Stimulated activated CD4-positive, alpha-beta T cell treated with anti-CD3 and anti-CD28 coated beads, Interleukin-12 subunit alpha, Interleukin-12 subunit beta, amount 100 ng/mL, for 24 hours (primary cell): Measurements from ENCODE around the gene UNC50.
"Not testable (repeated sequence)": the region's sequence is repeated elsewhere in the genome, so short reads cannot be mapped to it uniquely, and the experiment has no call there.

Experiments used
- DNase-seq, 2 experiments: peaks; one replicate each; pipeline ENCODE4 v3.0.0-alpha.2; 2020; ENCODE audit warnings: low read depth in 2 of 2

The UNC50 gene

DNA sequence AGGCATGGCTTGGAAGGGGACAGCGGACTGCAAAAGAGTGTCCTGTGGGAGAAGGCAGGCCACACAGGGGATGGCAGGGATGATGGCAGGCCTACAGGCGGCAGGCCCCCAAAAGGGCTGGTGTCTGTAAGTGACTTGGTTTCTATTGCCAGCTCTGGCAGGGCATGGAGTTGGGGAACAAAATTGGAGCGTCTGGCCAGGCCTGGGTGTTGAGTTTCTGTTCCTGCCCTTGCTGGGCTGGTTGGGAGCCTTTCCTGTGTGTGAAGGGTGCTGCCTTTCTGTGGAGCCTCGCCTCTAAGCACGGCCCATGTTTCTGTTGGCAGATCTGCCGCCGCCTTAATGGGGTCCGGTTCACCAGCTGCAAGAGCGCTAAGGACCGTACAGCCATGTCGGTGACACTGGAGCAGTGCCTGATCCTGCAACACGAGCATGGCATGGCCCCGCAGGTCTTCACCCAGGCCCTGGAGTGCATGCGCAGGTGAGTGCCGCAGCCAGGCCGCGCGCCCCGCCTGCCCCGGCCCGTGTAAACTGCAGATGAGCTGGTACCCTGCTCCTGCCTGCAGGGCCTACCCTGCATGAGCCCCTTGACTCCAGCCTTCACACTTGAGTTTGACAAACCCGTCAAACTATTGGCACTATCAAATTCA, 31.6 kb upstream of the UNC50 start:
- no peak for DNase-seq

DNA sequence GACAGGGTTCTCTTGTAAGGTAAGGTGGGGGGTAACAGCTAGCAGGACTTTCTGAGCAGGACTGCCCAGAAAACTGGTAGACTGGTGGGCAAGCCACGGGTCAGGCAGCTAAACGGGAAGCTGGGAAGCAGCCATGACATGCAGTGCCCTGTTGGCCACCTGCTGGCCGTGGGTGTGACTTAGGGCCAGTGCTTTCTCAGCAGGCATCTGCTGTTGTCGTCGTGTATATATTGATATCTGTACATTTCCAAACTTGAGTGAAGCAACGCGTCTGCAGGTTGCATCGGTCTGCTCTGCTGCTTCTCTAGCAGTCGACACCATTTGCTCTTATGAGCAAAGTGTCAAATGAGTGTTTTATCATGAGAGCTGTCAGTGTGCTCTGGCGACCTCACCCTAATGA, 31.1 kb upstream of the UNC50 start:
- no peak for DNase-seq

GRCh38 chr2:98578231-98578630, 30.2 kb upstream of the UNC50 start:
- no peak for DNase-seq

GRCh38 chr2:98579926-98580325, 28.5 kb upstream of the UNC50 start:
- no peak for DNase-seq

- DNase-seq = no peak
These were observed 27.6 kb upstream of the UNC50 start for GRCh38 chr2:98580656-98581284.

- no peak for DNase-seq
These were observed 25.9 kb upstream of the UNC50 start for GRCh38 chr2:98582523-98582922.

GRCh38 chr2:98583276-98583675, 25.1 kb upstream of the UNC50 start:
- DNase-seq = no peak

GRCh38 chr2:98583816-98584618, 24.4 kb upstream of the UNC50 start:
- DNase-seq = no peak

DNA sequence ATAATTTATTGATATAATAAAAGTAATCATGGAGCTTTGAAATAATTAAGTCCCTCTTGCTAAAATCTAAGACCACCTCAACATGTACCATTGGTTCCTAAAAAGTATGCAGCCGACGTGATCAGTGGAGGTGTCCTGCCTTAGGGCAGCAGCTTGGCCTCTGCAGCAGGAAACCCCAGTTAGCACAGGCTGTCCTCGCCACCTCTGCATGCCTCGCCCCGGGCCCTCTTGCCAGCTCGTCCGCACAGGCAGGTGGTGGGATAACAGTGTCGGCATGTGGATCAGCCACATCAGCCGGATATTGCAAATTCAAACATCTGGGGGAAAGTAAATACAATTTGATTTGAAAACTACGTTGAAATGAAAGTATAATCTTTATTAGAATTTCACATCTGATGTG, 23.0 kb upstream of the UNC50 start:
- no peak for DNase-seq

GRCh38 chr2:98586551-98587140, 21.7 kb upstream of the UNC50 start:
- no peak for DNase-seq

GRCh38 chr2:98588880-98589431, 19.4 kb upstream of the UNC50 start:
- no peak for DNase-seq

DNA sequence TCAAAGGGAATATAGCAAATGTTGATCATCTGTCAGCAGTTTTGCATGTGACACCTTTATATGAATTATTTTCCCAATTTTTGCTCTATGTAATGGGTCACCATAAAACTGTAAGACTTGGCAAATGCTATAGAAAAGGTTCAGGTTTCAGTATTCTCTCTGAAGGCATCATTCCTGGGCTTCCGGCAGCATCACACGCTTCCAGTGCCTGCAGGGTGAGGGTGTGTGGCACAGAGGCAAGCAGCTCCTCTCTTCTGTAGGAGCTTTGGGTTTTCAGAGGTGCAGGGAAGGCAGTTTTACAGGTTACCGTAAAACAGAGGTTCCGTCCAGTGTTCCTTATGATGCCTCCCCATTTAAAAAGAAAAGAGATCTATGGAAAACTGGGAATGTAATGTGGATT, 18.9 kb upstream of the UNC50 start:
- DNase-seq = no peak

DNA sequence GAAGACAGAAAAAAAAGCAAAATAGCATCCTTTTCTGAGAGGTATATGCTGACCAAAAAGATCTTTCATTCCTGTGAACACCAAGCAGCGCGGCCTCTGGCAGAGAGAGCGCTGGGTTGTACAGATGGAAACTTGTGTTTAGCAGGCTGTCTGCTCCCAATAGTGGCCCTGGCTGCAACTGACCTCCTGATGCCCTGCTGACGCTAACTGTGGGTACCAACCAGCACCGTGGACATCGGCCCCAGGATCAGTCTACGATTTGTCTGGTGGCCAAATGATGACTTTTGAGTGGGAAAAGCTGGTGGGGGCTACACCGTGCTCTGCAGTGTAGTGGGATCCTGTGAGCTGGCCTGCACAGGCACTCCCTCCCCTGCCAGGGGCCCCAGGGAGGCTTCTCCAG, 15.8 kb upstream of the UNC50 start:
- no peak for DNase-seq

DNA sequence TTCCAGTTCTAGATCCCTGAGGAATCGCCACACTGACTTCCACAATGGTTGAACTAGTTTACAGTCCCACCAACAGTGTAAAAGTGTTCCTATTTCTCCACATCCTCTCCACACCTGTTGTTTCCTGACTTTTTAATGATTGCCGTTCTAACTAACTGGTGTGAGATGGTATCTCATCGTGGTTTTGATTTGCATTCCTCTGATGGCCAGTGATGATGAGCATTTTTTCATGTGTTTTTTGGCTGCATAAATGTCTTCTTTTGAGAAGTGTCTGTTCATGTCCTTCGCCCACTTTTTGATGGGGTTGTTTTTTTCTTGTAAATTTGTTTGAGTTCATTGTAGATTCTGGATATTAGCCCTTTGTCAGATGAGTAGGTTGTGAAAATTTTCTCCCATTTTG, 13.7 kb upstream of the UNC50 start:
- not testable (repeated sequence) for DNase-seq

DNA sequence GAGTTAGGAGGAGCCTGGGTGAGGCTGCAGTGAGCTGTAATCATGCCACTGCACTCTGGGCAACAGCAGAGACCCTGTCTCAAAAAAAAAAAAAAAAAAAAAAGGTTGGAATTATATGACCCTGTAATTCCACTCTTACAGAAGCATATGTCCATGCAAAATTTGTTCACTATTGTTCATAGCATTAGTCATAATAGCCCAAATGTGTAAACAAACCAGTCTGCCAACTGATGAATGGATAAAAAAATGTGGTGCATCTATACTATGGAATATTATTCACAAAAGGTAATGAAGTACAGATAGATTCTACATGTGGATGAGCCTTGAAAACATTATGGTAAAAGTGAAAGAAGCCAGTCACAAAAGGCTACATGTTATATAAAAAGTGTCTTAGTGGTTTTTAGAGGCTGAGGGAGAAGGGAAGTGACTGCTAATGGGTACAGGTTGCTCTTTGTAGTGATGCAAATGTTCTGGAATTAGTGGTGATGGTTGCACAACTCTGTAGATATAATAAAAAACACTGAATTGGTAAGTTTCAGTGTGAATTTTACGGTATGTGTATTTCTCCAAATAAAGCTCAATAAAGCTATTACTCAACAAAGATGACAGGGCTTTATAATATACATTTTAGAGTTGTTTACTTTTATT, 9.5 kb upstream of the UNC50 start:
- DNase-seq = no peak

GRCh38 chr2:98601532-98602132, 6.8 kb upstream of the UNC50 start:
- DNase-seq = no peak

DNA sequence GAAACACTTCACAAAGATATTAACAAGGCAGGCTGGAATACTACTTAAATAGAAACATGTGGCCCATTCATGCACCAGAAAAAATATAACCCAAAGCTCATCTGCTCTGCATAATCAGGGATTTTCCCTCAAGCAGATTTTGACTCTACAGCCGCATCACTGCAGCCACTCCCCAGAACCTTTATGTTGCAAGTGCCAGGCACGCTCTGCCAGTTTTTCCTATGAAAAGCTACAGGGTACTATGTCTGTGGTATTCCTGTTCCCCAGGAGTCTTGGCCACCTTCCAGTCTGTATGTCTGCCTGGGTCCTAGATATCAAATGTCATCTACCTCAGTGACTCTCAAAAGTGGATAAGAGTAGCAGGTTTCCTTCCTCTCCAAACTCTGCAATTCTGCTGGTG, 3.8 kb upstream of the UNC50 start:
- DNase-seq = no peak

DNA sequence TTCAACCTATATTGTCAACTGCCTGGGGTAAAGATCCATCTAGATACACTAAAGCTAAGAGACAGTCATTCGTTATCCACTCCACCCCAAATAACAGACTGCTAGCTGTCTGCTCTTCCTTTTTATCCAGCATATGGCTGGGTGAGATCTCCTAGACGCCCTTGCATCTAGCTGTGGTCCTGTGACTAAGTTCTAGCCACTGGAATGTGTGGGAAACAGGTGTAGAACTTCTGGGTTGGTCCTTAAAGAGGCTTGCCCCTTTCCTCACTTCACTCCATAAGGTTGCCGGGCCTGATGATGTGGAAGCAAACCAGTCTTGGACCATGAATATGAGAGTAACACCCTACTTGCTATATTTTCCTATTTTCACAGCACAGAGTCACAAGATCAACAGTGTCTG, 3.3 kb upstream of the UNC50 start:
- DNase-seq = no peak

- DNase-seq = no peak
These were observed 2.0 kb upstream of the UNC50 start for GRCh38 chr2:98606431-98606830.

DNA sequence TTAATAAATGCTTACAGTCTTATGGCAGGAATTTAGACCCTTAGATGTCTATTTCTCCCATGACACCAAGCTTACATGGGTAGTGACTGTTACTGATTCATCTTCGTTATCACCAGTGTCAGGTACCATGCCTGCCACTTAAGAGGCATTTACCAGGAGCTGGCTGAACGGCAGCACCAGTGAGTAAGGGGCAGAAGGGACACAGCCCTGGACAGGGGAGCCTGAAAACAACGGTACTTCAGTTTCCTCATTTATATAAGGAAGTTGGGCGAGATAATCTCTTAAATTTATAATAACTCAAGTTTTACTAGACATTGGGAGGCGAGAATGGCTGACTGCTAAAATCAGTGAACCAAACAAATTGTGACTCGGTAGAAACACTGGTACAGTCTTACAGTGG, 1.3 kb upstream of the UNC50 start:
- no peak for DNase-seq

DNA sequence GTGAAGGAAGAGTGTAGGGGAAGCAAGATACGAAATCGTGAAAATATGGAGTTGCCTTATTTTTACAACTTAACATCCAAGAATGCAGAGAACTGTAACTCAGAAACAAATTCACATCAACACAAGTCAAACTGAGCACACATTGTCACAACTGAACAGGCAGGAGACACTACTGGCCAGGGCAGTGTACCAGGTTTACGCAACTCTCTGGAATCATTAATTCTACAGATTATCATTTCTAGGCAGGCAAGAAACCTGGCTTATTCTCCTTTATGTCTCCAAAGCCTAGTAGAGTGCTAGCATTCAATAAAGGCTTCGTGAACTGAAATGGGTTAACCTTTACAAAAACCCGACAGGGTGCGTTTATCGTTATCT, 661 bp upstream of the UNC50 start:
- DNase-seq = no peak
